WTC11 (cell line): ENCODE measurements around the gene C3orf62. TPM values are rescaled to one million over a fixed set of nuclear protein-coding genes. Genes with fewer than 3 reads are reported as not detected.

Source experiments
- ATAC-seq: fragments of 200-7000 bp; cut with Tn5 transposase; 2 replicates; pipeline ENCODE4 v1.10.0; 2021; ENCODE audit warnings: mild to moderate bottlenecking, moderate library complexity
- CTCF ChIA-PET: fragments of 300-600 bp; sonication (Branson Sonifier 250); formaldehyde crosslinking; loops from one replicate; lab custom pipeline; 2021; ENCODE audit warnings: antibody characterized with exemption; lab: Charles Lee
- POLR2A ChIA-PET: fragments of 350-600 bp; sonication (Branson Sonifier 250); formaldehyde crosslinking; loops from one replicate; lab custom pipeline; 2021; ENCODE audit warnings: antibody characterized with exemption; lab: Charles Lee
- DNase-seq: peaks from one replicate; pipeline ENCODE4 v3.0.0; 2021; ENCODE audit warnings: low spot score
- H3K27ac Mint-ChIP-seq: 2 replicates; pipeline ENCODE4 v1.8.0; 2021; ENCODE audit warnings: mixed read lengths
- H3K27me3 Mint-ChIP-seq: 2 replicates; pipeline ENCODE4 v1.8.0; 2021; ENCODE audit warnings: low read depth, mild to moderate bottlenecking, moderate library complexity, mixed read lengths
- H3K36me3 Mint-ChIP-seq: 2 replicates; pipeline ENCODE4 v1.8.0; 2021; ENCODE audit warnings: mixed read lengths
- H3K4me1 Mint-ChIP-seq: 2 replicates; pipeline ENCODE4 v1.8.0; 2022; ENCODE audit warnings: mixed read lengths
- H3K4me3 Mint-ChIP-seq: 2 replicates; pipeline ENCODE4 v1.8.0; 2021; ENCODE audit warnings: mild to moderate bottlenecking, moderate library complexity, mixed read lengths
- H3K9me3 Mint-ChIP-seq: 2 replicates; pipeline ENCODE4 v1.8.0; 2021; ENCODE audit warnings: mixed read lengths
- ATF1 ChIP-seq: sonication (generic); formaldehyde crosslinking; IDR thresholded peaks from 2 replicates; pipeline ENCODE4 v1.8.1; 2023; ENCODE audit warnings: mild to moderate bottlenecking, moderate library complexity, missing genetic modification reagents
- CBFB ChIP-seq: sonication (generic); formaldehyde crosslinking; IDR thresholded peaks from 2 replicates; pipeline ENCODE4 v1.8.1; 2022; ENCODE audit warnings: mild to moderate bottlenecking, low read depth, missing genetic modification reagents
- CDX4 ChIP-seq: fragments of 250-450 bp; sonication (Bioruptor Pico); IDR thresholded peaks from 2 replicates; pipeline ENCODE4 v1.9.0; 2021; ENCODE audit warnings: moderate library complexity, mild to moderate bottlenecking, inconsistent platforms, borderline replicate concordance
- GTF2I ChIP-seq: fragments of 250-450 bp; sonication (Bioruptor Pico); conservative IDR thresholded peaks from 2 replicates; pipeline ENCODE4 v1.4.0; 2021; ENCODE audit warnings: mild to moderate bottlenecking
- JAZF1 ChIP-seq: fragments of 250-450 bp; sonication (Bioruptor Pico); IDR thresholded peaks from 2 replicates; pipeline ENCODE4 v1.9.0; 2021; ENCODE audit warnings: moderate library complexity, mild to moderate bottlenecking, inconsistent platforms
- JUN ChIP-seq: sonication (generic); formaldehyde crosslinking; IDR thresholded peaks from 2 replicates; pipeline ENCODE4 v1.8.0; 2023; ENCODE audit warnings: mild to moderate bottlenecking, missing genetic modification reagents
- KAT7 ChIP-seq: sonication (generic); formaldehyde crosslinking; IDR thresholded peaks from 2 replicates; pipeline ENCODE4 v1.8.1; 2023; ENCODE audit warnings: missing genetic modification reagents, mild to moderate bottlenecking, borderline replicate concordance
- MXD4 ChIP-seq: fragments of 250-450 bp; sonication (Bioruptor Pico); IDR thresholded peaks from 2 replicates; pipeline ENCODE4 v1.8.0; 2021; ENCODE audit warnings: mild to moderate bottlenecking, moderate library complexity, borderline replicate concordance
- NFATC4 ChIP-seq: fragments of 250-450 bp; sonication (Bioruptor Pico); IDR thresholded peaks from 2 replicates; pipeline ENCODE4 v1.9.0; 2021; ENCODE audit warnings: mild to moderate bottlenecking
- NR1H2 ChIP-seq: sonication (generic); formaldehyde crosslinking; IDR thresholded peaks from 2 replicates; pipeline ENCODE4 v1.9.0; 2021; ENCODE audit warnings: mild to moderate bottlenecking, moderate library complexity, missing genetic modification reagents
- NR2C2 ChIP-seq: sonication (generic); formaldehyde crosslinking; IDR thresholded peaks from 2 replicates; pipeline ENCODE4 v1.8.0; 2022; ENCODE audit warnings: mild to moderate bottlenecking, missing genetic modification reagents
- SP1 ChIP-seq: sonication (generic); formaldehyde crosslinking; conservative IDR thresholded peaks from 2 replicates; pipeline ENCODE4 v1.8.1; 2022; ENCODE audit warnings: missing genetic modification reagents
- ZNF121 ChIP-seq: sonication (generic); formaldehyde crosslinking; IDR thresholded peaks from 2 replicates; pipeline ENCODE4 v1.8.0; 2023; ENCODE audit warnings: missing genetic modification reagents
- ZNF263 ChIP-seq: sonication (generic); formaldehyde crosslinking; IDR thresholded peaks from 2 replicates; pipeline ENCODE4 v1.8.1; 2022; ENCODE audit warnings: low read depth, mild to moderate bottlenecking, moderate library complexity, missing genetic modification reagents
- ZNF512 ChIP-seq: sonication (generic); formaldehyde crosslinking; IDR thresholded peaks from 2 replicates; pipeline ENCODE4 v1.8.1; 2022; ENCODE audit warnings: missing genetic modification reagents, borderline replicate concordance
- ZNF532 ChIP-seq: fragments of 250-450 bp; sonication (Bioruptor Pico); IDR thresholded peaks from 2 replicates; pipeline ENCODE4 v1.9.0; 2021; ENCODE audit warnings: mild to moderate bottlenecking, borderline replicate concordance
- total RNA-seq: library from RNA; stranded (reverse); gene quantifications from 3 replicates; pipeline ENCODE4 v1.2.3, GENCODE V29; 2021
- TF ChIP-seq, protein P1 (sequence below): sonication (generic); formaldehyde crosslinking; IDR thresholded peaks from 2 replicates; pipeline ENCODE4 v1.8.0; 2022; ENCODE audit warnings: missing genetic modification reagents
- TF ChIP-seq, protein P2 (sequence below): fragments of 250-450 bp; sonication (Bioruptor Pico); IDR thresholded peaks from 2 replicates; pipeline ENCODE4 v1.9.0; 2021; ENCODE audit warnings: mild to moderate bottlenecking

Gene C3orf62
- total RNA-seq, 1 experiment from 2014 or later = 2.1 TPM

DNA sequence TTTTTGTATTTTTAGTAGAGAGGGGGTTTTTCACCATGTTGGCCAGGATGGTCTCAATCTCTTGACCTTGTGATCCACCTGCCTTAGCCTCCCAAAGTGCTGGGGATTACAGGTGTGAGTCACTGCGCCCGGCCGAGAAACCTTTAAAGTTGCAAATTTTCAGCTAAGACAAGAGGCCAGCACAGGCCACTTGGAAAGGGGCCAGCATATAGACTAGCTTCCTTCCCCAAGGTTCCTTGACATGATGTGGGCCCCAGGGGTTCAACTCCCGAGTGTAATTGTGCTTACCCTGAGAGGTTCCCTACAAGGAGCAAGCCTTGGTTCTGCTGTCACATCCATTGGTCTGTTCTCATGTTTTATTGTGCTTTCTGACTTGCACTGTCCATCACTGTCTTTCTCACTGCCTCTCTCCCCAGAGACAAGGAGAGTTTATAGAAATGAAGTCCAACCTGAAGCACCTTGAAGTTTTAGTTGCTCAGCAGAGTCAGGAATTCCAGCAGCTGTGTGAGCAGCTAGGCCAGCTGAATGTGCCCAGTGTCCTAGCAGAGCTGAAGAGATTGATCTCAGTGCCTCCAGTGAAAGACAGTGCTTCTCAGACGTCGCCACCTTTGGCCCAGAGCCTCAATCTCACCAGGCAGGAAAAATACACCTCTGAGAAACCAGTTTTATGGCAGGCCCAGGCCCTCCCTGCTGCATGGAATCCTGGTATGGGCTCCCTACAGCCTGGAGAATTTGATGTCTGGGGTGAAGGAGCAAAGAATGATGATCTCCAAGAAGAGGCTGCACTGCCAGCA lies 21.1 kb downstream of the C3orf62 start:
- Mint-ChIP-seq H3K4me1 (no peaks in the 10 kb centered on the region), H3K9me3 (no peaks in the 10 kb centered on the region), H3K27ac (no peak overlapping the region), H3K4me3 (no peak overlapping the region)
- ChIA-PET POLR2A (no interaction called here), CTCF (interaction anchor here (0.7 kb wide), 1 partner anchor 40 kb away, joined by 3 read pairs; no protein-coding TSS in a partner anchor)
- ATAC-seq (no peak), DNase-seq (no peak)
- TF ChIP-seq MXD4 (CRISPR knock-in tag) (no peak), KAT7 (CRISPR knock-in tag) (no peak), SP1 (no peak), JAZF1 (no peak), ZNF121 (CRISPR knock-in tag) (no peak), CDX4 (no peak), NR1H2 (no peak), NR2C2 (no peak), ATF1 (no peak), CBFB (CRISPR knock-in tag) (no peak), ZNF512 (no peak), ZNF263 (CRISPR knock-in tag) (no peak), GTF2I (CRISPR knock-in tag) (no peak), ZNF532 (no peak), NFATC4 (no peak), JUN (CRISPR knock-in tag) (no peak)
- TF ChIP-seq, protein P1, sequence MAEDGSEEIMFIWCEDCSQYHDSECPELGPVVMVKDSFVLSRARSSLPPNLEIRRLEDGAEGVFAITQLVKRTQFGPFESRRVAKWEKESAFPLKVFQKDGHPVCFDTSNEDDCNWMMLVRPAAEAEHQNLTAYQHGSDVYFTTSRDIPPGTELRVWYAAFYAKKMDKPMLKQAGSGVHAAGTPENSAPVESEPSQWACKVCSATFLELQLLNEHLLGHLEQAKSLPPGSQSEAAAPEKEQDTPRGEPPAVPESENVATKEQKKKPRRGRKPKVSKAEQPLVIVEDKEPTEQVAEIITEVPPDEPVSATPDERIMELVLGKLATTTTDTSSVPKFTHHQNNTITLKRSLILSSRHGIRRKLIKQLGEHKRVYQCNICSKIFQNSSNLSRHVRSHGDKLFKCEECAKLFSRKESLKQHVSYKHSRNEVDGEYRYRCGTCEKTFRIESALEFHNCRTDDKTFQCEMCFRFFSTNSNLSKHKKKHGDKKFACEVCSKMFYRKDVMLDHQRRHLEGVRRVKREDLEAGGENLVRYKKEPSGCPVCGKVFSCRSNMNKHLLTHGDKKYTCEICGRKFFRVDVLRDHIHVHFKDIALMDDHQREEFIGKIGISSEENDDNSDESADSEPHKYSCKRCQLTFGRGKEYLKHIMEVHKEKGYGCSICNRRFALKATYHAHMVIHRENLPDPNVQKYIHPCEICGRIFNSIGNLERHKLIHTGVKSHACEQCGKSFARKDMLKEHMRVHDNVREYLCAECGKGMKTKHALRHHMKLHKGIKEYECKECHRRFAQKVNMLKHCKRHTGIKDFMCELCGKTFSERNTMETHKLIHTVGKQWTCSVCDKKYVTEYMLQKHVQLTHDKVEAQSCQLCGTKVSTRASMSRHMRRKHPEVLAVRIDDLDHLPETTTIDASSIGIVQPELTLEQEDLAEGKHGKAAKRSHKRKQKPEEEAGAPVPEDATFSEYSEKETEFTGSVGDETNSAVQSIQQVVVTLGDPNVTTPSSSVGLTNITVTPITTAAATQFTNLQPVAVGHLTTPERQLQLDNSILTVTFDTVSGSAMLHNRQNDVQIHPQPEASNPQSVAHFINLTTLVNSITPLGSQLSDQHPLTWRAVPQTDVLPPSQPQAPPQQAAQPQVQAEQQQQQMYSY (CRISPR knock-in tag) = no peak
- TF ChIP-seq, protein P2, sequence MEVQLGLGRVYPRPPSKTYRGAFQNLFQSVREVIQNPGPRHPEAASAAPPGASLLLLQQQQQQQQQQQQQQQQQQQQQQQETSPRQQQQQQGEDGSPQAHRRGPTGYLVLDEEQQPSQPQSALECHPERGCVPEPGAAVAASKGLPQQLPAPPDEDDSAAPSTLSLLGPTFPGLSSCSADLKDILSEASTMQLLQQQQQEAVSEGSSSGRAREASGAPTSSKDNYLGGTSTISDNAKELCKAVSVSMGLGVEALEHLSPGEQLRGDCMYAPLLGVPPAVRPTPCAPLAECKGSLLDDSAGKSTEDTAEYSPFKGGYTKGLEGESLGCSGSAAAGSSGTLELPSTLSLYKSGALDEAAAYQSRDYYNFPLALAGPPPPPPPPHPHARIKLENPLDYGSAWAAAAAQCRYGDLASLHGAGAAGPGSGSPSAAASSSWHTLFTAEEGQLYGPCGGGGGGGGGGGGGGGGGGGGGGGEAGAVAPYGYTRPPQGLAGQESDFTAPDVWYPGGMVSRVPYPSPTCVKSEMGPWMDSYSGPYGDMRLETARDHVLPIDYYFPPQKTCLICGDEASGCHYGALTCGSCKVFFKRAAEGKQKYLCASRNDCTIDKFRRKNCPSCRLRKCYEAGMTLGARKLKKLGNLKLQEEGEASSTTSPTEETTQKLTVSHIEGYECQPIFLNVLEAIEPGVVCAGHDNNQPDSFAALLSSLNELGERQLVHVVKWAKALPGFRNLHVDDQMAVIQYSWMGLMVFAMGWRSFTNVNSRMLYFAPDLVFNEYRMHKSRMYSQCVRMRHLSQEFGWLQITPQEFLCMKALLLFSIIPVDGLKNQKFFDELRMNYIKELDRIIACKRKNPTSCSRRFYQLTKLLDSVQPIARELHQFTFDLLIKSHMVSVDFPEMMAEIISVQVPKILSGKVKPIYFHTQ (CRISPR knock-in tag) = no peak
- TF ChIP-seq, all 79 proteins: peak for 0
- Mint-ChIP-seq H3K36me3 (no peaks in the 10 kb centered on the region), H3K27me3 (no peaks in the 10 kb centered on the region)
